ENCODE data around the gene RFXANK.
A peak's percentile ranks its signal among the peaks of the same experiment; 100 is the strongest.
"Not testable (repeated sequence)": the region's sequence is repeated elsewhere in the genome, so short reads cannot be mapped to it uniquely, and the experiment has no call there.

Gene RFXANK

DNA sequence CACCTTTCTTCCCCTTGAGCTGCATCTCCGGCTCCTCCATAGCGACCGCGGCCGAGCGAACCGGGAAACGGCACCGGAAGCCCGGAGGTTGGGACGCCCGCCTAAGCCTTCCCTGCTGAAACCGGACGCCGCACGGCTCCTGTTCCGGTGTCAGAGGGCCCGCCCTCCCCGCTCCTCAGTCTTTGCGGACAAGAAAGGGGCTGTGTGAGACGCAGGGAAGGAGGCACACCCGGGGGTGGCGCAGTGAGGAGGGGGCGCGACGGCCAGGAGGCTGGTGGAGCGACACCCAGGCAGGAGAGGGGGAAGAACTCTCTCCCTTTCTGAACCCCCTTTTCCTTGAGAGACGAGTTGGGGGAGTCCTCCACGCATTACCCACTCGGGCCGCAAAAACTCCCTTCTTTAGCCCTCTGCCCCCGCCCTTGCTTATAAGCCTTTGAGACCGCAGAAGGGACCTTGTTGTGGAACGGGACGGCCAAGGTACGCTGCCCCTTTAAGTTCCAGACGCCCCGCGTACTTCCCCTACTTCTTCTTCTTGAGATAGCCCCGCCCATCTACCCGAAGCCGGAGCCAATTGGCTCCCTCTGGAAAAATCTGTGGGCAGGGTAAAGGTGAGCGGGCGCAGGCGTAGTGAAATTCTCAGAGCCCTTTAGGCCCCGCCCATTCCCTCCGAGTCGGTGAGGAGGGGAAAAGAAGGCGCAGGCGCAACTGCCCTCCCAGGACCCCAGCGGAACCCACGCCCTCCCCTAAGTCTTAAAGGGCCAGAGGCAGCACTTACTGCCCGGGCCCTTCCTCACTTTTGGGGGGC, at the start of gene RFXANK, which contains the start of gene BORCS8:
TSS of gene RFXANK (plus strand) at position 181 of the 805 bp plus-strand sequence. CDS start 1,689 bp downstream, outside the sequence.
TSS of gene BORCS8 (minus strand) at position 75 of the 805 bp plus-strand sequence. CDS start at position 40, 35 bp downstream.
- peak; percentile 89 to 99 (median 98) for DNase-seq

DNA sequence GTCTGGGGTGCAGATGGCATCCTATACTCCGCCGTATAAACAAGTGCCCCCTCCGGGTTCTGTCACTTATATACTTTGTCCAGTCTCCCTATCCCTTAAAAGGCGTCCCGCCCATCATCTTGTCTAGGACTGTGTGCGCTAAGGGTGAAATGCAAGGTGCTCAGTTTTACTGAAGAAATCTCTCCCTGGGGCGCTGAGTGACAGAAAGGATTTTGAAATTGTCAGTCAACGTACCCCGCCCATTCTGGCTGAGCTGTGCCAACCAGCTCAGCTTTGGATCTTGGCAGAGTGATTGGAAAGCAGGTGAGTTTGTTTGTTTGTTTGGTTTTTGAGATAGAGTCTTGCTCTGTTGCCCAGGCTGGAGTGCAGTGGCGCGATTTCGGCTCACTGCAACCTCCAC, 49.7 kb upstream of the RFXANK start:
- no peak for DNase-seq

DNA sequence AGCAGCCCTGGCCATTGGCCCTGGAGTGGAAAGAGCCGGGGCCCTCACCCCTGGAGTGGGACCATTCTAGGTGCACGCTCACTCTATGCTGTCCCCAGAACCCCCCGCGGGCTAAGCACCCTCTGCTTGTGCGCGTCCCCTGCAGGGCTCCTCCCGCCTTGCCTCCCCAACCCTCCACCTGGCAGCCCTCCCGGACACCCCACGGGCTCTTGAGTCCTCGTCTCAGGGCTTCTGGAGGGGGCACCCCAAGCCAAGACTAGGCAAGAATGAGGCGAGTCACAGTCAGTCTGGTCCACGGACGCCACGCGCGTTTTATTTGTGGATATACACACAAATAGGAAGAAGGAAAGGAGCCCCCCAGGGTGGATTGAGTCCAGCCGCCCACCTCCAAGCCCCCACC, 46.8 kb upstream of the RFXANK start:
- no peak for DNase-seq

- peak; percentile 52 to 89 (median 80) for DNase-seq
Measured at GRCh38 chr19:19145684-19146608, 46.1 kb upstream of the RFXANK start.

DNA sequence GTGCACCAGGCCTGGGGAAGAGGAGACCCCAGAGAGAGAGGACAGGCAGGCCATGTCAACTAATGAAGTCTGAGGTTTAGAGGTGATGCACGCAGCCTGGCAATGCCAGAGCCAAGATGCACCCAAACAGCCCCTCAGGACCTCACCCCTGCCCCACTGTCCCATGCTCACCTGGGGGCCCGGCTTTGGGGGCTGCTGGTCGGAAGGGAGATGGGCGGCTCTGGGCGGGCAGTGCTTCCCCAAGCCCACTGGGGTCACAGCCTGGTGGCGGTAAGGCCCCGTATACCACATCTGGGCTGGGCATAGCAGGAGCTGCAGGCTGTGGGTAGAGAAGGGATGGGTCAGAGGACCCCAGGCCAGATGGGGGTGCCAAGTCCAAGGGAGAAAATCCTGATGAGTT, 45.2 kb upstream of the RFXANK start:
- DNase-seq, result no peak

DNA sequence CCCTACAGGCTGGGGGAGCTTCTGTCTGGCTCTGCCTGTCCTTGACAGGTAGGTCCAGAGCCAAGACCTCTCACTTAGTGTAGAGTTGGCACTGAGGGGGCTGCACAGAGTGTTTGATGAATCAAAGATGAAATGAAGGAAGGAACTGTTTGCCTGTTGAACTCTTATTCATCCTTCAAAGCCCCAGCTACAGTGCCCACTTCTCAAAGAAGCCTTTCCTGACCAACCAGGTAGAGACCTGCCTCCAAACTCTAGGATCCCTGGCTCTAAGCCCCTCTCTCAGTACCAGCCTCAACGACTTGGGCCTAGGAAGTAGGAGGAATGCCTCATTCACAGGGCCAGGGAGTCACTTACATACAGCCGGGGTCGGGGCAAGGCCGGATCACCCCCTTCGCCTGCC, 44.7 kb upstream of the RFXANK start:
- DNase-seq, result no peak

DNA sequence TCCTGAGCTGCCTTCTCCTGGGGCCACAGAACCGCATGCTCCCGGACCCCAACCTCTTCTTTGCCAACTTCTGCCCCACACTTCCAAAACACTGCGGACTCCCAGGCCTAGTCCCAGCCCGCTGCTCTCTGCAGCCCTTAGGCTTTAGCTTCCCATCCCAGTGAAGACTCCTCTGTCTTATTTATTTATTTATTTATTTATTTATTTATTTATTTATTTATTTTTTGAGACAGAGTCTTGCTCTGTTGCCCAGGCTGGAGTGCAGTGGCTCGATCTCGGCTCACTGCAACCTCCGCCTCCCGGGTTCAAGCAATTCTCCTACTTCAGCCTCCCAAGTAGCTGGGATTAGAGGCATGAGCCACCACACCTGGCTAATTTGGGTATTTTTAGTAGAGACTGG, 43.6 kb upstream of the RFXANK start:
- not testable (repeated sequence) for DNase-seq

- DNase-seq, result no peak
Measured at GRCh38 chr19:19149435-19149834, 42.6 kb upstream of the RFXANK start.

DNA sequence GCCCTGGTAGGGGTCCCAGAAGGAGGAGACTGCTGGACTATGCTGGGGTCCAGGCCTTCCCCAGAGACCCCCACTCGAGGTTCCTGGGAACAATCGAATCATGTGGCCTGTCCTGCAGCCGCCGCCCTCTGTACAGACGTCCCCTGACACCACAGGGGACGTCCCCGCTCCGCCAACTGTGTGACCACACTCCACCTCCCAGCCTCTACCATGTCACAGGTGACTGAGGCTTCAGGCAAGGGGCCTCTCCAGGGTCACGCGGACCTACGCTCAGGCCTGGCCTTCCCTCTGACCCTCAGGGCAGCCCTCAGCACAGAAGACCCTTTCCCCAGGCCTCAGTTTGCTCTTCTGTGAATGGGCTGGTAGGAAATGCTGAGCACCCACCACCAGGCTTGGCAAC, 40.6 kb upstream of the RFXANK start:
- no peak for DNase-seq

- DNase-seq, result no peak
Measured at GRCh38 chr19:19152668-19153384, 39.2 kb upstream of the RFXANK start.

- no peak for DNase-seq
Measured at GRCh38 chr19:19154768-19155494, 37.1 kb upstream of the RFXANK start.

GRCh38 chr19:19155495-19156219, 36.4 kb upstream of the RFXANK start:
- DNase-seq, result no peak

- no peak for DNase-seq
Measured at GRCh38 chr19:19157808-19158207, 34.2 kb upstream of the RFXANK start.

DNA sequence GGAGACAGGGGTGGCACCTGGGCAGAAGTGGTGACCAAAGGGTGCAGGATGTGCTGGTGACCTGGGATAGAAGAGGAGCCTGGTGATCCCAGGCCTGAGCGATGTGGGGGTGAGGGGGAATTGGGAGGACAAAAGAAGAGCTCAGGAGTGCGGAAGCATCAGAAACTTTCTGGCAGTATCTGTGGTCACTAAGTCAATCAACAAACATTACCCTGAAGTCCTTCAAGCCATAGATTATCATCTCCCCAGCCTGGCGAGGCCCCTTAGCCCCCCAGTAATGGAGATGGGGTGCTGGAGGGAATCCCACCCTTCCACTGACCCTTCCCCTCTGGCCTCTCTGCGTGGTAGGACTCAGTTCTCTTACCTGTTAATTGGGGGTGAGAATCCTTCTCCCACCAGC, 32.5 kb upstream of the RFXANK start:
- DNase-seq, result no peak

DNA sequence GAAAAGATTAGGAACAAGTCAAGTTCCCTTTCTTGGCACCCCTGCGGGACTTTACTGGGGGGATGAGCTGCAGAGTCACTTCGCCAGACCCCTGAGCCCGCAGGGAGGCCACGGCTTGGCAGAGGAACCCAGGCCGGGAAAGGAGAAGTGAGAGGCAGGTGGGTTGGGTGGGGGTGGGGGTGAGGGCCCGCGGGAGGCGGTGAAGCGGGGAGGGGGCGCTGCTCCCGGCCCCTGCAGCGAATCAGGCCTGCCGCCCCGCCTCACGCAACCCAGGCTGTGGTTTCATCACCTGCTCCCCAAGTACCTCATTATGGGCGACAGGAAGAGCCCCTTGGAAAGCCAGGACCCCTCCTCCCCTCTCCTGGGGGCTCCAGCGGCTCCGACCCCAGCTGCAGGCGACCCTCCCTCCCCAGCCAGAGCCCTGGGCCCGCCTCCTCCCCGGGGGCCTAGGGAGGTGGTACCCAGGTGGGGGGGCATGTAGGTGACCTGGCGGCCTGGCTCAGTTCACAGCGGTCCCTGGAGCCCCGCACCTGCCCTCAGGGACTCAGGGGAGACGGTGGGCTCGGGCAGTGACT, 31.5 kb upstream of the RFXANK start:
- DNase-seq, result no peak

DNA sequence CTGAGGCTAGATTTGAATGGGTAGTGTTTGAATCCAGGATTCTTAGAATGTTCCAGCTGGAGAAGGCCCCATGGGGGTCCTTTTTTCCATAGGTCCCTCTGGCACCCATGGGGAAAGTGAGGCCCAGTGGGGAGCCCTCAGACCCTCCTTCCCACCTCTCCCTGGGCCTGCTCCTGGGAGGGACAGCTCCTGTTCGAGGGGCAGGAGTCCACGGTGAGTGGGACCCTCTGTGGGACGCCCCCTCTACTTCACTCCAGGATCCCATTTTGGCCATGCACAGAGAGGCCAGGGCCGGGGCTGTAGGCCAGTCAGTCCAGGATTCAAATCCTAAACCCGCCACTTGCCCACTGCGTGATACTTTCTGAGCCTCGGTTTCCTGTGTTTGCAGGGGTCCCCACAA, 29.6 kb upstream of the RFXANK start:
- no peak for DNase-seq

- DNase-seq, result no peak
Measured at GRCh38 chr19:19165396-19165795, 26.7 kb upstream of the RFXANK start.

GRCh38 chr19:19167612-19168011, 24.4 kb upstream of the RFXANK start:
- DNase-seq, result no peak

DNA sequence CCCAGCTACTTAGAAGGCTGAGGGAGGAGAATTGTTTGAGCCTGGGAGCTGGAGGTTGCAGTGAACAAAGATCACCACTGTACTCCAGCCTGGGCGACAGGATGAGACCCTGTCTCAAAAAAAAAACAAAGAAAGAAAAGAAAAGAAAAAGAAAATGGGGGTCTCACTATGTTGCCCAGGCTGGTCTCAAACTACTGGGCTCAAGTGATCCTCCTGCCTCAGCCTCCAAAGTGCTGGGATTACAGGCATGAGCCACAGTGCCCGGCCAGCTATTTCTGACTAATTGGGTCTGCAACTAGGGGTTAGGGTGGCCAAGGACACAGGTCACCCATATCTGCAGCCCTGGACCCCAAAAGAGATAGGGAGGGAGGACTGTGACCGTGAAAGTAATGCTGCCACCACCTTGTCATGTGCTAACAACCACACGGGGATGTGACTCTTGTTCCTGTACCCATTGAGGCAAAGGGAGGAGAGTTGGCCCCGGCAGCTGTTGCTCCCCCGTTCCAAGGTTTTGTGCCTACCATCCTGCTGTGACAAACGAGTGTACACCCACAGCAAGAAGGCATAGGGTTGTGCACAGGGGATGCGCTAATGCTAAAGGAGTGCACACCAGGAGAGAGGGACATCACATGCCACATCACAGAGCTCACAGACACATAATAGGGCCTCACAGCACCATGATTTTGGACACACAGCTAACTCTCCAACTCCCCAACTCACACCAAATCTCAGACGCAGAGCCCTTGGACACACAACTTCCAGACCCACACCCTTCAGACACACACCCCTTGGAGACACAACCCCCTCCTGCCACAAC, 22.6 kb upstream of the RFXANK start:
- no peak for DNase-seq

Measured in stimulated activated naive CD4-positive, alpha-beta T cell (primary cell).